ENCODE results near the gene TNK2. TPM values are rescaled to one million over a fixed set of nuclear protein-coding genes. Genes with fewer than 3 reads are reported as not detected.
"Not testable (repeated sequence)": the region's sequence is repeated elsewhere in the genome, so short reads cannot be mapped to it uniquely, and the experiment has no call there.

Gene TNK2
- total RNA-seq, 8 experiments from 2014 or later, result 4.4 to 18.7 (median 14.2) TPM

GRCh38 chr3:195873971-195874370 lies 34.4 kb downstream of the TNK2 start:
- in situ Hi-C loops (cut with MboI; ENCODE audit: low pct_unique_long_range_greater_than_20kb in 2 of 9, low sequenced_read_pairs in 9 of 9, unreplicated experiment in 9 of 9), result no loop called here
- H3K27ac ChIP-seq, result no peak overlapping the region
- H3K4me1 ChIP-seq (replicated peaks in 1 of 2), result no peaks in the 10 kb centered on the region
- no peak overlapping the region for H3K4me3 ChIP-seq
- no peak for ATAC-seq (replicated peaks in 6 of 8)
- 87% methylated on average over 6 of the region's 26 CpGs; no CpG with 5 or more reads in 9 of the 10 experiments for WGBS, 10 experiments

- H3K4me1 ChIP-seq (replicated peaks in 1 of 2), result no peaks in the 10 kb centered on the region
- 60% methylated on average over 1 of the region's 38 CpGs; no CpG with 5 or more reads in 9 of the 10 experiments for WGBS, 10 experiments
- H3K4me3 ChIP-seq, result no peak overlapping the region
- no peak for ATAC-seq (replicated peaks in 6 of 8)
- in situ Hi-C loops (cut with MboI; ENCODE audit: low pct_unique_long_range_greater_than_20kb in 2 of 9, low sequenced_read_pairs in 9 of 9, unreplicated experiment in 9 of 9), result no loop called here
- no peak overlapping the region for H3K27ac ChIP-seq
These were observed 35.0 kb downstream of the TNK2 start for GRCh38 chr3:195873281-195873887.

- ATAC-seq (replicated peaks in 6 of 8), result no peak
These were observed 35.6 kb downstream of the TNK2 start for GRCh38 chr3:195872800-195873199.

GRCh38 chr3:195872097-195872496 lies 36.3 kb downstream of the TNK2 start:
- Histone ChIP-seq H3K4me1 (replicated peaks in 1 of 2) (no peaks in the 10 kb centered on the region), H3K4me3 (no peak overlapping the region), H3K27ac (no peak overlapping the region)
- no peak for ATAC-seq (replicated peaks in 6 of 8)
- 90% methylated on average over 4 of the region's 28 CpGs; no CpG with 5 or more reads in 9 of the 10 experiments for WGBS, 10 experiments
- in situ Hi-C loops (cut with MboI; ENCODE audit: low pct_unique_long_range_greater_than_20kb in 2 of 9, low sequenced_read_pairs in 9 of 9, unreplicated experiment in 9 of 9), result no loop called here

More at GRCh38 chr3:195872800-195873199, 35.6 kb downstream of the TNK2 start:
- H3K4me1 ChIP-seq (replicated peaks in 1 of 2), result no peaks in the 10 kb centered on the region
- no peak overlapping the region for H3K27ac ChIP-seq
- 80 to 100% methylated on average over 1 of the region's 16 CpGs; no CpG with 5 or more reads in 8 of the 10 experiments for WGBS, 10 experiments
- in situ Hi-C loops (cut with MboI; ENCODE audit: low pct_unique_long_range_greater_than_20kb in 2 of 9, low sequenced_read_pairs in 9 of 9, unreplicated experiment in 9 of 9), result no loop called here
- no peak overlapping the region for H3K4me3 ChIP-seq

- H3K4me3 ChIP-seq; ATAC-seq (replicated peaks in 6 of 8); H3K27ac ChIP-seq; in situ Hi-C loops (cut with MboI; ENCODE audit: low pct_unique_long_range_greater_than_20kb in 2 of 9, low sequenced_read_pairs in 9 of 9, unreplicated experiment in 9 of 9); H3K4me1 ChIP-seq (replicated peaks in 1 of 2): not testable (repeated sequence)
- WGBS, 10 experiments, result 100% methylated on average over 2 of the region's 3 CpGs; no CpG with 5 or more reads in 8 of the 10 experiments
These were observed 36.7 kb downstream of the TNK2 start for GRCh38 chr3:195871686-195872085.

- Histone ChIP-seq H3K27ac (no peak overlapping the region), H3K4me3 (no peak overlapping the region), H3K4me1 (replicated peaks in 1 of 2) (no peaks in the 10 kb centered on the region)
- ATAC-seq (replicated peaks in 6 of 8), result no peak
- in situ Hi-C loops (cut with MboI; ENCODE audit: low pct_unique_long_range_greater_than_20kb in 2 of 9, low sequenced_read_pairs in 9 of 9, unreplicated experiment in 9 of 9), result no loop called here
- 100% methylated on average over 1 to 4 of the region's 12 CpGs; no CpG with 5 or more reads in 7 of the 10 experiments for WGBS, 10 experiments
These were observed 37.4 kb downstream of the TNK2 start for GRCh38 chr3:195870937-195871336.

- Histone ChIP-seq H3K4me1 (replicated peaks in 1 of 2) (no peaks in the 10 kb centered on the region), H3K4me3 (no peak overlapping the region), H3K27ac (no peak overlapping the region)
- WGBS, 10 experiments, result no CpG with 5 or more reads among the region's 7 CpGs
- in situ Hi-C loops (cut with MboI; ENCODE audit: low pct_unique_long_range_greater_than_20kb in 2 of 9, low sequenced_read_pairs in 9 of 9, unreplicated experiment in 9 of 9), result no loop called here
- no peak for ATAC-seq (replicated peaks in 6 of 8)
These were observed 37.9 kb downstream of the TNK2 start for GRCh38 chr3:195870442-195870841.

GRCh38 chr3:195869413-195870001 lies 38.8 kb downstream of the TNK2 start:
- Histone ChIP-seq H3K4me3 (no peak overlapping the region), H3K27ac (no peak overlapping the region), H3K4me1 (replicated peaks in 1 of 2) (no peaks in the 10 kb centered on the region)
- in situ Hi-C loops (cut with MboI; ENCODE audit: low pct_unique_long_range_greater_than_20kb in 2 of 9, low sequenced_read_pairs in 9 of 9, unreplicated experiment in 9 of 9), result loop anchor here in 1 of 9 experiments (10.0 kb wide), 1 partner anchor 45 kb away; no protein-coding TSS in a partner anchor
- peak in 1 of 8 experiments; percentile 4 for ATAC-seq (replicated peaks in 6 of 8)
- 80 to 100% (median 97%) methylated on average over 2 to 12 of the region's 31 CpGs; no CpG with 5 or more reads in 6 of the 10 experiments for WGBS, 10 experiments

- H3K4me3 ChIP-seq, result no peak overlapping the region
- peak in 5 of 8 experiments; percentile 25 to 50 (median 46) for ATAC-seq (replicated peaks in 6 of 8)
- H3K27ac ChIP-seq, result no peak overlapping the region
- WGBS, 10 experiments, result 78 to 96% methylated on average over 4 to 6 of the region's 30 CpGs; no CpG with 5 or more reads in 8 of the 10 experiments
- no peaks in the 10 kb centered on the region for H3K4me1 ChIP-seq (replicated peaks in 1 of 2)
- in situ Hi-C loops (cut with MboI; ENCODE audit: low pct_unique_long_range_greater_than_20kb in 2 of 9, low sequenced_read_pairs in 9 of 9, unreplicated experiment in 9 of 9), result loop anchor here in 1 of 9 experiments (10.0 kb wide), 1 partner anchor 46 kb away; no protein-coding TSS in a partner anchor
These were observed 39.4 kb downstream of the TNK2 start for GRCh38 chr3:195868866-195869412.

GRCh38 chr3:195868336-195868865 lies 40.0 kb downstream of the TNK2 start:
- Histone ChIP-seq H3K4me1 (replicated peaks in 1 of 2) (no peaks in the 10 kb centered on the region), H3K27ac (no peak overlapping the region), H3K4me3 (no peak overlapping the region)
- in situ Hi-C loops (cut with MboI; ENCODE audit: low pct_unique_long_range_greater_than_20kb in 2 of 9, low sequenced_read_pairs in 9 of 9, unreplicated experiment in 9 of 9), result loop anchor here in 1 of 9 experiments (10.0 kb wide), 1 partner anchor 46 kb away; no protein-coding TSS in a partner anchor
- WGBS, 10 experiments, result 100% methylated on average over 2 of the region's 39 CpGs; no CpG with 5 or more reads in 9 of the 10 experiments
- peak in 2 of 8 experiments; percentile 3 to 15 for ATAC-seq (replicated peaks in 6 of 8)

- no peak for ATAC-seq (replicated peaks in 6 of 8)
- in situ Hi-C loops (cut with MboI; ENCODE audit: low pct_unique_long_range_greater_than_20kb in 2 of 9, low sequenced_read_pairs in 9 of 9, unreplicated experiment in 9 of 9), result loop anchor here in 1 of 9 experiments (10.0 kb wide), 1 partner anchor 47 kb away; no protein-coding TSS in a partner anchor
- Histone ChIP-seq H3K4me1 (replicated peaks in 1 of 2) (no peaks in the 10 kb centered on the region), H3K4me3 (no peak overlapping the region), H3K27ac (no peak overlapping the region)
- 100% methylated on average over 1 of the region's 40 CpGs; no CpG with 5 or more reads in 9 of the 10 experiments for WGBS, 10 experiments
These were observed 40.6 kb downstream of the TNK2 start for GRCh38 chr3:195867631-195868335.

GRCh38 chr3:195866686-195867511 lies 41.5 kb downstream of the TNK2 start:
- Histone ChIP-seq H3K4me3 (no peak overlapping the region), H3K27ac (no peak overlapping the region), H3K4me1 (replicated peaks in 1 of 2) (no peaks in the 10 kb centered on the region)
- 40 to 100% (median 77%) methylated on average over 1 to 8 of the region's 30 CpGs; no CpG with 5 or more reads in 5 of the 10 experiments for WGBS, 10 experiments
- ATAC-seq (replicated peaks in 6 of 8), result no peak
- in situ Hi-C loops (cut with MboI; ENCODE audit: low pct_unique_long_range_greater_than_20kb in 2 of 9, low sequenced_read_pairs in 9 of 9, unreplicated experiment in 9 of 9), result loop anchor here in 1 of 9 experiments (10.0 kb wide), 1 partner anchor 48 kb away; no protein-coding TSS in a partner anchor

Data from motor neuron (in vitro differentiated cells).